ENCODE measurements around the gene L1TD1.
"Not testable (repeated sequence)": the region's sequence is repeated elsewhere in the genome, so short reads cannot be mapped to it uniquely, and the experiment has no call there.

Gene L1TD1

DNA sequence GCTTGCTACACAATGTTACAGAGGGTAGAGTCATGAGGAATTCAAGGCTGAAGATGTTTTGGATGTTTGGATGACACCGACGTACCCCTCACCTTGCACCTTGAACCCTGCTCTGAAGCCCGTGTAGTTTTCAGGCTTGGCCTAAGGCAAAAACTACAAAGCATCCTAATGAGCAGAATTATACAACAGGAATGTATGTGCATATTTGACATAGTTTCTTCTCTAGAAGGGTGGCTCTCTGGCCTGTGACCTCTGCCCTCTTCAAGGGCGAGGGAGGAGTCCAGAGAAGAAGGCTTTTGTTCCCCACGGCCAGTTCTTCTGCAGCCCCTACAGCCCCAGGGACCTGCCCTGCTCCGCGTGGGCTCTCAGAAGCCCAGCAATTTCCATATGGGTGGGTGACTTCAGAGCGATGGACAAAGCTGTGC, 43.3 kb downstream of the L1TD1 start:
- no peak for DNase-seq

DNA sequence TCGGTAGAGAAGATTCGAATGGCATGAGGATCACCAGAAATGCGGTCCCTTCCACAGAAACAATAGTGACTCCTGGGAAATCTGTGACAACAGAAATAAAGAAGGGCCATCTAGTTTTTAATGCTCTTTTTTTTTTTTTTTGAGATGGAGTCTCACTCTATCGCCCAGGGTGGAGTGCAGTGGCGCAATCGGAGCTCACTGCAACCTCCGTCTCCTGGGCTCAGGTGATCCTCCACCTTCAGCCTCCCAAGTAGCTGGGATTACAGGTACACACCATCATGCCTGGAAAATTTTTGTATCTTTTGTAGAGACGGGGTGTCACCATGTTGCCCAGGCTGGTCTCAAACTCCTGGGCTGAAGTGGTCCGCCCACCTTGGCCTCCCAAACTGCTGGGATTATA, 43.9 kb downstream of the L1TD1 start:
- DNase-seq: no peak

DNA sequence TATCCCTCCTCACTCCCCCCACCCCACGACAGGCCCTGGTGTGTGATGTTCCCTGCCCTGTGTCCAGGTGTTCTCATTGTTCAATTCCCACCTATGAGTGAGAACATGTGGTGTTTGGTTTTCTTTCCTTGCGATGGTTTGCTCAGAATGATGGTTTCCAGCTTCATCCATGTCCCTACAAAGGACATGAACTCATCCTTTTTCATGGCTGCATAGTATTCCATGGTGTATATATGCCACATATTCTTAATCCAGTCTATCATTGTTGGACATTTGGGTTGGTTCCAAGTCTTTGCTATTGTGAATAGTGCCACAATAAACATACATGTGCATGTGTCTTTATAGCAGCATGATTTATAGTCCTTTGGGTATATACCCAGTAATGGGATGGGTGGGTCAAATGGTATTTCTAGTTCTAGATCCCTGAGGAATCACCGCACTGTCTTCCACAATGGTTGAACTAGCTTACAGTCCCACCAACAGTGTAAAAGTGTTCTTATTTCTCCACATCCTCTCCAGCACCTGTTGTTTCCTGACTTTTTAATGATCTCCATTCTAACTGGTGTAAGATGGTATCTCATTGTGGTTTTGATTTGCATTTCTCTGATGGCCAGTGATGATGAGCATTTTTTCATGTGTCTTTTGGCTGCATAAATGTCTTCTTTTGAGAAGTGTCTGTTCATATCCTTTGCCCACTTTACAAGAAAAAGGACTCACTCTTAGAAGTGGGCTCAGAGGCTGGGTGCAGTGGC, 45.2 kb downstream of the L1TD1 start:
- not testable (repeated sequence) for DNase-seq

DNA sequence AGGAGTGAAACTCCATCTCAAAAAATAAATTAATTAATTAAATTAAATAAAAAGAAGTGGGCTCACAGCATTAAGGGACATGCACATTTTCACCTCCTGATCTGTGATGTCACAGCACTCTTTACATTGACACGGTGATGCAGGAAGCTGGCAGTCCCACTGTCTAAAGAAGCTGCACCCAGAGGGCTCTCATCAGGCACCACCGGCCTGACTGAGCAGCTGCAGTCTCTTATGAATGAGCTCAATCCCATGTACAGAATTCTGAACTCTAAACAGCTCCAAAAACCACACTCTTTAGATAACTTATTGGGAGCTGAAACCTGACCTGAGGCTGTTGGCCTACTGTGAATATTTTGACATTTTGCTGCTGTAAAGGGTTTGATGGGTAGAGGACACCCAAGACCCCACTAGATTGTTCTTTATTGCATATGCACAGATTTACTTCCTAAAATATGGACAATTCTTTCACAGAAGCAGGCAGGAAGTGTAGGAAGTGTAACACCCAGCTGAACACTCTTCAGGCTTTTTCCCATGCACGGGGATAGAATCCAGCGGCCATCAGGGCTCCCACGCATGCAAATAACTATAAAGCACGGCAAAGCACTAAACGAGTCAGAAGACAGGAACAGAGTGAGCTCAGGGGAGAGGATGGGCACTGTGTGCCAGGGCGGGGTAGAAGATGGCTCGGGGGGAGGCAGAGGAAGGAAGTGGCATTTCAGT, 46.2 kb downstream of the L1TD1 start:
- no peak for DNase-seq

DNA sequence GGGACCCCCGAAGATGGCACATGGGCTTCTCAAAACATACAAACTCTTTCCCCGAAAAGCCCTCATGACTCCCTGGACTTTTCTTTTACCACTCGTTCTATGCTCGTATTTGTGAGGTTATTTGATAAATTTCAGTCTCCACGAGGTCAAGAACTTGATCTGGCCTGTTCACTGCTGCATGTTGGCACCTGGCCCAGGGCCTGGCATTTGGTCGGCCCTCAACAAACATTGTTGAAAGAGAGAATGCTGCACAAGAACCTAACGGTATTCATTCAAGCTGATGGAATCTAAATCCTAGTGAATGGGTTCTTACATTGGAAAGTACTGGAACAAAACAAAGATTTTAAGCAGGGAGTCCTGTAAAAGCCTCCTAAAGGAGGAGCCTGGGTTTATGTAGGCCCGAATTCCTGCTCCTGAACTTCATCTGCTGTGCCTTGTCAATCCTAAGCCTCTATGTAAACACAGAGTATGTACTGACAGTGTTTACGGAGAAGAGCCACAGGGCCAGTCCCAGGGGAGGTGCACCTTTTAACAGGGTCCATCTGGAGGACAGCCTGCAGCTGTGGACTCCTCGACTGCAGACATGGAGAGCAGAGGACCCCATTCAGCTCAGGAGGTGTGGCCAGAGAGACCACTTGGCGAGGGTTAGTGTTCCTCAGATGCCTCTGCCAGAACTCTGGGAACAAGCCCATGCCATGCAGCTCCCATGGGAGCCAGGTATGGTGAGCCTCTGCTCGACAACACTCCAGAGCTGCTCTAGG, 46.9 kb downstream of the L1TD1 start:
- DNase-seq: no peak

DNA sequence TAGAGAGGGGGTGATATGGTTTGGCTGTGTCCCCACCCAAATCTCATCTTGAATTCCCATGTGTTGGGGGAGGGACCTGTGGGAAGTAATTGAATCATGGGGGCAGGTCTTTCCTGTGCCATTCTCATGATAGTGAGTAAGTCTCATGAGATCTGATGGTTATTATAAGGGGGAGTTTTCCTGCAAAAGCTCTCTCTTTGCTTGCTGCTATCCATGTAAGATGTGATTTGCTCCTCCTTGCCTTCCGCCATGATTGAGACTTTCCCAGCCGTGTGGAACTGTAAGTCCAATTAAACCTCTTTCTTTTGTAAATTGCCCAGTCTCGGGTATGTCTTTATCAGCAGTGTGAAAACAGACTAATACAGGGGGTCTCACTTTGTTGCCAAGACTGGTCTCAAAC, 49.7 kb downstream of the L1TD1 start:
- DNase-seq: not testable (repeated sequence)

DNA sequence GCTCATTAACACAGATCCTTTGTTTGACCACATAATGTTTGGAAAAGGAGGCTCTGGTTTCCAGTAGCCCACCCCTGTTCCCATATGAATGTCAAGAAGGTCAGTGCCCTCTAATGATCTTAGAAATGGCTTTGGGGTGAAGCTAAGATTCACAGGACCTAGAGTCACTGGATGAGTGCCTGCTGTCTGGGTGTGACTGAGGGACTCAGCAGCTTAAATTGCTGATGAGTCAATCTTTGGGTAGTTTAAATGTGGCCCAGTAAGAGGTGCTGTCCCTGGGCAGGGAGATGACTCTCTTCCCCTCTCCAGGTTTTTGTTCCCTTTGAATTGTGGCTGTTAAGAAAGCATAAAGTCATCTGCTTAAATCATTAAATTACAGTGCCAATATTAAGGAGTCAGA, 50.6 kb downstream of the L1TD1 start:
- DNase-seq: no peak

DNA sequence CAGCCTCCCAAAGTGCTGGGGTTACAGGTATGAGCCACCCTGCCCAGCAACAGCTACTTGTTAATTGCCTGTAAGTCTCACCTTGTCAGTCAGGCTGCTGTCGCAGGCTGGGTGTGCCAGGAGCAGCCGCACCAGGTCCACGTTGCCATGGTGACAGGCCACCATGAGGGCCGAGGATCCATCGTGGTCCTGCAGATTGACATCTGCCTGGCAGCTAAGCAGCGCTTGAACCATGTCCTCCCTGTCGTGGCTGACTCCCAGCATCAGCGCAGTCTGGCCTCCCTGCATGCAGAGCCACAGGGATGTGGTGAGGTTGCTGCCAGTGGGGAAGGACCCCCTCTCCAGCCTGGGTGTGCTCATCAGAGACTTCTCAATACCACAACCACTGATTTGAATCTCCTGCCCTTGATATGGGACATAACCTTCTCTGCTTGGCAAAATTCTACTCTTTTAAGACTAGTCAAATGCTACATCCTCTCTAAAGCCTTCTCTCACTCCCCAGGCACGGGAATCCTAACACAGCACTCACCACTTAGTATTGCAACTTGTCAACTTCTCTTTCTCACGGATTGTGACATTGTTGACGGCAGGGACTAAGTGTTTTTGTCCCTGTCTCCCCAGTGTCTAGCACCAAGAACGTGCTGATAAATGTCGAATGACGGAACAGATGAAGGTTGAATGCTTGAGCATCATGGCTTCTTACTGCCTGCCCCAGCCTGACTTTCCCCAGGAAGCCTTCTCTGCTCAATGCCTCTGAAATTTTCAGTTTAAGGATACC, 52.9 kb downstream of the L1TD1 start:
- no peak for DNase-seq

DNA sequence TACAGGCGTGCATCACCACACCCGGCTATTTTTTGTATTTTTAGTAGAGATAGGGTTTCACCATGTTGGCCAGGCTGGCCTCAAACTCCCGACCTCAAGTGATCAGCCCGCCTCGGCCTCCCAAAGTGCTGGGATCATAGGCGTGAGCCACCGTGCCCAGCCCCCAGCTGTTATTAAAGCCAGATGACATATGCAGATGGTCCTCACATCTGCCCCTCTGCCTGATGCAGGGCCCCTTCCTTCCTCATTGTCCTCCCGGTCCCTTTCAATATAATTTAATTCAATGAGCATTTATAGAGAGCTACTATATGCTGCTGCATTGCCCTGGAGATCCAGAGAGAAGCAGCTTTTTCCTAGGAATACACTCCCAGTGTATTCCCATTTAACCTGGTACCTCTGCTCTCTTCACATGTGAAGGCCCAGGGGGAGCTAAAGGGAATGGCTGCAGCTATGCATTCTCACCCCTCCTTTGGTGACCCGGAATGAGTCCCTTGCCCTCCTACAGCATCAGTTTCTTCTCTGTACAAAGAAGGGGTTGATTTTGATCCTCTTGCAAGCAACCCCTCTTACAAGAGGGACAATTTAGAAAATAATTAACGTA, 55.6 kb downstream of the L1TD1 start:
- DNase-seq: no peak

DNA sequence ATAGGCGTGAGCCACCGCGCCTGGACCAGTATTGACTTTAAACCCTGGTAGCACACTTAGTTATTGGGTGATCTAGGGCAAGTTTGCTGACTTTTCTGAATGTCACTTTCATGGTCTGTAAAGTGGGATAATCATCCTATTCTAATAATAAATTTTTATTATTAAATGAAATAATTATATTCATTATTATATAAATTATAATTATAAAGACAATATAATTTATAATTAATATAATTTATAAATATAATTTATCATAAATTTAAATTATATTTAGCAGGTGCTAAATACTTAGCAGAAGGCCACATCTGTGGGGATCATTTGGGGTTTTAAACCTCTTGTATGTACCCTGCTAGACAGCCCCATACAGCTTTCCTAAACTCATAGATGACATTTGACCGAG, 64.9 kb downstream of the L1TD1 start:
- no peak for DNase-seq

DNA sequence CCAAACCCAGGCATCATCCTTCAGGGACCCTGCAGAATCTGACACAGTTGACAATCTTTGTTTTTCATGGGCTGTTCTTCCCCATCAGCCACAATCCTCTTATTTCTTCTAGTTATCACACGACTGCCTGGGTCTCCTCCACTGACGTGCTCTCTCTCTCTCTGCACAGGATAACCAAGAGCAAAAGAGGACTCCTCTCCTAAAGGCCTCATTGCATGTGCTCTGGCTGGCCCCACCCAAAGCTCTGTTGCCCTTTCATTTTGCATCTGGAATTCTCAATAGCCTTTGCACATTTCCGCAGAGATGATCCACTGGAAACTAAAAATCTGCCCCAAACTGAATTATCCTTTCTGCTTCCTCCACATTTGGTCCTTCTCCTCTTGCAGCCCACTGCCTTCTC, 66.0 kb downstream of the L1TD1 start:
- DNase-seq: no peak
